Mammary epithelial cell (primary cell): ENCODE measurements around the gene KCNB1.

Experiments used
- CTCF ChIP-seq, 2 donors: IDR thresholded peaks in 1 of 2; conservative IDR thresholded peaks in 1 of 2; 2 replicates each; pipeline ENCODE4 v1.5.1; 2011 to 2012; ENCODE audit warnings: inconsistent platforms in 2 of 2, low read length in 2 of 2, mild to moderate bottlenecking in 2 of 2, control low read depth in 1 of 2, low read depth in 1 of 2; ENCODE audit not compliant: insufficient read depth in 1 of 2; ENCODE audit errors: extremely low read depth in 1 of 2
- EZH2 ChIP-seq: IDR thresholded peaks from 2 replicates; pipeline ENCODE4 v1.6.1; 2012; ENCODE audit warnings: low read length, inconsistent platforms, borderline replicate concordance

DNA sequence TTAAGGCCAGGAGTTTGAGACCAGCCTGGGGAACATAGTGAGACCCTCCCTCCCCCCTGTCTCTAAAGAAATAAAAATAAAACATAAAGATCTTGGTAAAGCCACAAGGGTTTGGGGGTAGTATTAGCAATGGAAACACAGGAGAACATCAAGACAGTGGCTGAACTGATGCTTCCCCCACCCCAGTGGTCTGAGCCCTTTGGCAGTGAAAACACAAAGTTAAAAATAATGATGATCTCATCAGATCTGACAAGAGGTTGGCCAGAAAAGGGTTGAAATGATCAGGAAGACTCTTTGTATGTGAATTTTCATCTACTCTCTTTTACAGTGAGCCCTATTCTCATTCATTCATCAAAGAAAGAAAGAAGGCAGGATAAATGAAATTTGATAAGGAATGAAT, 93.7 kb downstream of the KCNB1 start:
- TF ChIP-seq EZH2 (no peak), CTCF (conservative IDR thresholded peaks at IDR 0.05 in 1 of 2, IDR thresholded peaks at IDR 0.05 in 1 of 2; ENCODE audit: extremely low read depth in 1 of 2, insufficient read depth in 1 of 2, low read depth in 1 of 2, low read length in 2 of 2) (no peak)
